ENCODE results near the gene ANKRD11. TPM values are rescaled to one million over a fixed set of nuclear protein-coding genes. Genes with fewer than 3 reads are reported as not detected.
"Not testable (repeated sequence)": the region's sequence is repeated elsewhere in the genome, so short reads cannot be mapped to it uniquely, and the experiment has no call there.

ANKRD11 gene
- total and polyA plus RNA-seq, 2 donors (not counting 3 experiments of a cell fraction or from before 2014, with no cell fraction given) = 55.8 to 191 TPM

DNA sequence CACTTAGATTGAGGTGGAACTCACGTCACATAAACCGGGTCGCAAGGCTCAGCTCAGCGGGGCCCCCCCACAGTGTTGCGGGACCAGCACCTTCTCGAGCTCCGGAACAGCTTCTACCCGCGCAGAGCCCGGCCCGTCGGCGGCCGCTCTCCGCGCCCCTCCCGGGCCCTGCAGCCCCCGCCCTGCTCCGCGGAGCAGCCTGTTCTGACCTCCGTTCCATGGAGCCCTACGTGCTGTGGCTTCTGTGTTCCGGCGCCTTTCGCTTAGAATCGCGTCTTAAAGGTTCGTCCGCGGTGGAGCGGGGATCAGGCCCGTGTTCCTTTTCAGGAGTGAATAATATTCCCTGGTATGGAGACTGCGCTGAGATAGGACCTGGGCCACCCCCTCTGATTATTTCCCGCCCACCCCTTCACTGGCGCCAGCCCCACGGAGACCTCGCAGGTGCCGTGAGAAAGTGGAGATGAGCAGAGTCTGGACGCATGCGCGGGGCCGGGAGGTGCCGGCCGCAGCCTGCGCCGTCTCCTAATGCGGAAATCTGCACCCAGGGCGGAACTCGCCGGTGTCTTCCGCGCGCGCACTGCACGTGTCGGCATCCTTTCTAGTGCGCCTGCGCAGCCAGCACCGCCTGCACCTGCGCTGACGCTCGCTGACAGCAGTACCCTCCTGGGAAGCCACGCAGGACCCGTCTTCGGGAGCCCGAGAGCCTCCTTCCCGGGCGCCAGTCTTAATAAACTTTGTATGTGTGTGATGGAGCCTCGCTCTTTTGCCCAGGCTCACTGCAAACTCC lies 242.0 kb downstream of the ANKRD11 start:
- TF ChIP-seq POLR2AphosphoS5 (IDR thresholded peaks at IDR 0.05; ENCODE audit: insufficient read depth, low read depth, low read length) = no peak
- TF ChIP-seq, protein P1, sequence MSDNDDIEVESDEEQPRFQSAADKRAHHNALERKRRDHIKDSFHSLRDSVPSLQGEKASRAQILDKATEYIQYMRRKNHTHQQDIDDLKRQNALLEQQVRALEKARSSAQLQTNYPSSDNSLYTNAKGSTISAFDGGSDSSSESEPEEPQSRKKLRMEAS (IDR thresholded peaks at IDR 0.05; ENCODE audit: insufficient read depth, insufficient read length) = no peak
- no peak for TF ChIP-seq FOS (IDR thresholded peaks at IDR 0.05; ENCODE audit: borderline replicate concordance, insufficient read depth, low read length)
- TF ChIP-seq CTCF (IDR thresholded peaks at IDR 0.05; ENCODE audit: extremely low read depth in 1 of 2, insufficient read depth in 1 of 2, low read depth in 1 of 2, low read length in 2 of 2) = no peak
- TF ChIP-seq JUN (IDR thresholded peaks at IDR 0.05; ENCODE audit: borderline replicate concordance, insufficient read depth, insufficient read length, low read depth) = no peak
- TF ChIP-seq POLR2A (IDR thresholded peaks at IDR 0.05; ENCODE audit: low read depth, low read length) = no peak
- no peak for TF ChIP-seq GATA2 (IDR thresholded peaks at IDR 0.05; ENCODE audit: insufficient read depth, insufficient read length, low read depth, low read length)
- no peak for TF ChIP-seq MYC (IDR thresholded peaks at IDR 0.05; ENCODE audit: low read depth, low read length)
- TF ChIP-seq EZH2 (IDR thresholded peaks at IDR 0.05; ENCODE audit: borderline replicate concordance, low read depth, low read length, severe bottlenecking) = no peak
- dilution Hi-C loops (cut with MboI; ENCODE audit: extremely low pct_ligation_motif_present, low sequenced_read_pairs) = no loop called here
- intact Hi-C loops (cut with micrococcal nuclease) = no loop called here
- Histone ChIP-seq H3K36me3 (ENCODE audit: control insufficient read depth in 2 of 2, extremely low read depth in 1 of 2, insufficient read depth in 2 of 2, low read length in 2 of 2) (no peaks in the 10 kb centered on the region), H3K9ac (replicated peaks; ENCODE audit: extremely low read depth, insufficient read depth, low read length) (no peak overlapping the region), H3K27me3 (ENCODE audit: control insufficient read depth in 2 of 2, insufficient read depth in 2 of 2, low read length in 2 of 2) (no peaks in the 10 kb centered on the region), H3K9me1 (replicated peaks; ENCODE audit: control insufficient read depth, extremely low read depth, insufficient read depth, low read length) (no peaks in the 10 kb centered on the region), H3K4me1 (ENCODE audit: control insufficient read depth, extremely low read depth, insufficient read depth, low read length) (no peaks in the 10 kb centered on the region), H3K9me3 (replicated peaks; ENCODE audit: control insufficient read depth, insufficient read depth, low read length) (no peaks in the 10 kb centered on the region), H3K79me2 (ENCODE audit: control insufficient read depth, insufficient read depth, low read length) (no peaks in the 10 kb centered on the region), H2AFZ (ENCODE audit: low read depth, low read length) (peak overlapping the region; percentile 68), H3K27ac (ENCODE audit: insufficient read depth, low read depth, low read length) (no peak overlapping the region), H3K4me2 (ENCODE audit: insufficient read depth, low read length) (no peak overlapping the region), H4K20me1 (replicated peaks; ENCODE audit: control insufficient read depth, extremely low read depth, insufficient read depth, low read length) (no peaks in the 10 kb centered on the region), H3K4me3 (replicated peaks in 1 of 3; ENCODE audit: insufficient read depth in 1 of 3, low read depth in 1 of 3, low read length in 3 of 3) (no peak overlapping the region)
- ChIA-PET CTCF (interaction anchor here (1.2 to 1.3 kb wide), 2 partner anchors 31 to 260 kb away, joined by 3 read pairs; partner anchors contain the start of genes SPG7 and ZNF778), POLR2A (no interaction called here)
- DNase-seq (ENCODE audit: low read depth, low spot score) (no peak), FAIRE-seq (no peak)
- no TSS peak for BruUV-seq (replicated peaks)

GRCh38 chr16:89247734-89248075 lies 242.7 kb downstream of the ANKRD11 start:
- peak; percentile 54 for FAIRE-seq
- peak overlapping the region; percentile 68 for H2AFZ ChIP-seq (ENCODE audit: low read depth, low read length)

More at GRCh38 chr16:89247734-89248075, 242.7 kb downstream of the ANKRD11 start:
- H3K27me3 ChIP-seq (ENCODE audit: control insufficient read depth in 2 of 2, insufficient read depth in 2 of 2, low read length in 2 of 2); H3K79me2 ChIP-seq (ENCODE audit: control insufficient read depth, insufficient read depth, low read length); DNase-seq (ENCODE audit: low read depth, low spot score); H3K36me3 ChIP-seq (ENCODE audit: control insufficient read depth in 2 of 2, extremely low read depth in 1 of 2, insufficient read depth in 2 of 2, low read length in 2 of 2); H4K20me1 ChIP-seq (replicated peaks; ENCODE audit: control insufficient read depth, extremely low read depth, insufficient read depth, low read length); H3K9ac ChIP-seq (replicated peaks; ENCODE audit: extremely low read depth, insufficient read depth, low read length); H3K9me1 ChIP-seq (replicated peaks; ENCODE audit: control insufficient read depth, extremely low read depth, insufficient read depth, low read length); H3K27ac ChIP-seq (ENCODE audit: insufficient read depth, low read depth, low read length); intact Hi-C loops (cut with micrococcal nuclease); POLR2A ChIA-PET; H3K4me1 ChIP-seq (ENCODE audit: control insufficient read depth, extremely low read depth, insufficient read depth, low read length); H3K9me3 ChIP-seq (replicated peaks; ENCODE audit: control insufficient read depth, insufficient read depth, low read length); BruUV-seq (replicated peaks); dilution Hi-C loops (cut with MboI; ENCODE audit: extremely low pct_ligation_motif_present, low sequenced_read_pairs): not testable (repeated sequence)
- H3K4me3 ChIP-seq (replicated peaks in 1 of 3; ENCODE audit: insufficient read depth in 1 of 3, low read depth in 1 of 3, low read length in 3 of 3) = peak overlapping the region in 1 of 3 experiments; percentile 45
- CTCF ChIA-PET = interaction anchor here (0.6 to 1.4 kb wide), 9 partner anchors 10 to 261 kb away, joined by 3 to 5 read pairs (median 3); partner anchors contain the start of genes SPG7 and ZNF778
- peak overlapping the region; percentile 36 for H3K4me2 ChIP-seq (ENCODE audit: insufficient read depth, low read length)
